ENCODE data around the gene FA2H. TPM values are rescaled to one million over a fixed set of nuclear protein-coding genes. Genes with fewer than 3 reads are reported as not detected.
"Not testable (repeated sequence)": the region's sequence is repeated elsewhere in the genome, so short reads cannot be mapped to it uniquely, and the experiment has no call there.

FA2H gene
- total and polyA plus RNA-seq, 12 donors: 0.17 to 6.1 (median 0.33) TPM; not detected in 5

GRCh38 chr16:74792225-74792624, 17.6 kb upstream of the FA2H start:
- H3K9me3 ChIP-seq (replicated peaks in 1 of 3): no peaks in the 10 kb centered on the region
- DNase-seq: no peak
- no peak overlapping the region for H3K27ac ChIP-seq
- H3K27me3 ChIP-seq: peaks cover 16% of the 10 kb centered on the region
- H3K4me3 ChIP-seq: no peak overlapping the region
- 84 to 94% (median 91%) methylated on average over 1 of the region's 1 CpG for WGBS, 4 donors
- H3K4me1 ChIP-seq (replicated peaks in 1 of 2): no peaks in the 10 kb centered on the region
- H3K36me3 ChIP-seq (replicated peaks in 1 of 2): no peaks in the 10 kb centered on the region
- intact Hi-C loops (cut with DNase I): no loop called here
- no peak for TF ChIP-seq CTCF (IDR thresholded peaks at IDR 0.05)
- no peak for TF ChIP-seq POLR2A (IDR thresholded peaks at IDR 0.05)

GRCh38 chr16:74791749-74792148, 17.1 kb upstream of the FA2H start:
- H3K4me1 ChIP-seq (replicated peaks in 1 of 2); H3K27ac ChIP-seq; DNase-seq; H3K4me3 ChIP-seq; H3K36me3 ChIP-seq (replicated peaks in 1 of 2); H3K9me3 ChIP-seq (replicated peaks in 1 of 3); intact Hi-C loops (cut with DNase I): not testable (repeated sequence)
- peaks cover 16% of the 10 kb centered on the region for H3K27me3 ChIP-seq
- WGBS, 4 donors: 74 to 92% (median 84%) methylated on average over 2 of the region's 2 CpGs

GRCh38 chr16:74788108-74788507, 13.5 kb upstream of the FA2H start:
- peaks cover 4% of the 10 kb centered on the region for H3K27me3 ChIP-seq
- WGBS, 4 donors: 67 to 71% (median 70%) methylated on average over 7 of the region's 7 CpGs
- TF ChIP-seq CTCF (IDR thresholded peaks at IDR 0.05): no peak
- no peak for TF ChIP-seq POLR2A (IDR thresholded peaks at IDR 0.05)
- no peak overlapping the region for H3K4me3 ChIP-seq
- no peak for DNase-seq
- H3K9me3 ChIP-seq (replicated peaks in 1 of 3): no peaks in the 10 kb centered on the region
- intact Hi-C loops (cut with DNase I): no loop called here
- no peak overlapping the region for H3K27ac ChIP-seq
- H3K36me3 ChIP-seq (replicated peaks in 1 of 2): no peaks in the 10 kb centered on the region
- no peaks in the 10 kb centered on the region for H3K4me1 ChIP-seq (replicated peaks in 1 of 2)

GRCh38 chr16:74785031-74785430, 10.4 kb upstream of the FA2H start:
- Histone ChIP-seq H3K9me3 (replicated peaks in 1 of 3) (no peaks in the 10 kb centered on the region), H3K27ac (no peak overlapping the region), H3K36me3 (replicated peaks in 1 of 2) (no peaks in the 10 kb centered on the region), H3K4me3 (no peak overlapping the region), H3K4me1 (replicated peaks in 1 of 2) (no peaks in the 10 kb centered on the region), H3K27me3 (no peaks in the 10 kb centered on the region)
- intact Hi-C loops (cut with DNase I): no loop called here
- TF ChIP-seq CTCF (IDR thresholded peaks at IDR 0.05): no peak
- no peak for TF ChIP-seq POLR2A (IDR thresholded peaks at IDR 0.05)
- no peak for DNase-seq
- WGBS, 4 donors: 67 to 79% (median 76%) methylated on average over 4 of the region's 4 CpGs

- no peak for DNase-seq
- 71 to 91% (median 90%) methylated on average over 6 to 8 of the region's 8 CpGs for WGBS, 4 donors
- no peaks in the 10 kb centered on the region for H3K9me3 ChIP-seq (replicated peaks in 1 of 3)
- H3K4me1 ChIP-seq (replicated peaks in 1 of 2): peaks cover 6 to 15% of the 10 kb centered on the region in 2 donors
- no peaks in the 10 kb centered on the region for H3K27me3 ChIP-seq
- H3K27ac ChIP-seq: no peak overlapping the region
- no peak for TF ChIP-seq CTCF (IDR thresholded peaks at IDR 0.05)
- H3K36me3 ChIP-seq (replicated peaks in 1 of 2): no peaks in the 10 kb centered on the region
- no peak overlapping the region for H3K4me3 ChIP-seq
- intact Hi-C loops (cut with DNase I): loop anchor here in 1 of 2 donors (10.0 kb wide), 1 partner anchor 64 kb away; no protein-coding TSS in a partner anchor
Measured at GRCh38 chr16:74778646-74779045, 4.0 kb upstream of the FA2H start.
